GM18517 (cell line): ENCODE data around the gene FDCSP.
"Not testable (repeated sequence)": the region's sequence is repeated elsewhere in the genome, so short reads cannot be mapped to it uniquely, and the experiment has no call there.

ENCODE experiments used
- ATAC-seq: cut with Tn5 transposase; IDR thresholded peaks from one replicate; pipeline ENCODE4 v1.9.1; 2021; ENCODE audit warnings: mild to moderate bottlenecking, moderate library complexity; ENCODE audit not compliant: unreplicated experiment

Gene FDCSP

GRCh38 chr4:70225824-70226223, at the start of gene FDCSP:
FDCSP (plus strand) TSS chr4:70226124; CDS start chr4:70231195, 5,071 bp downstream.
- no peak for ATAC-seq

- ATAC-seq = no peak
Measured at GRCh38 chr4:70177090-70177489, 48.8 kb upstream of the FDCSP start.

GRCh38 chr4:70178075-70178660, 47.8 kb upstream of the FDCSP start:
- no peak for ATAC-seq

- ATAC-seq = no peak
Measured at GRCh38 chr4:70179811-70180210, 46.1 kb upstream of the FDCSP start.

GRCh38 chr4:70181864-70182263, 44.1 kb upstream of the FDCSP start:
- no peak for ATAC-seq

- no peak for ATAC-seq
Measured at GRCh38 chr4:70182517-70183167, 43.3 kb upstream of the FDCSP start.

GRCh38 chr4:70183168-70183939, 42.6 kb upstream of the FDCSP start:
- no peak for ATAC-seq

- no peak for ATAC-seq
Measured at GRCh38 chr4:70183940-70184246, 42.0 kb upstream of the FDCSP start.

- ATAC-seq = no peak
Measured at GRCh38 chr4:70187216-70187615, 38.7 kb upstream of the FDCSP start.

- no peak for ATAC-seq
Measured at GRCh38 chr4:70190579-70190978, 35.3 kb upstream of the FDCSP start.

- ATAC-seq = no peak
Measured at GRCh38 chr4:70191647-70192046, 34.3 kb upstream of the FDCSP start.

GRCh38 chr4:70192895-70193294, 33.0 kb upstream of the FDCSP start:
- no peak for ATAC-seq

- no peak for ATAC-seq
Measured at GRCh38 chr4:70195425-70195824, 30.5 kb upstream of the FDCSP start, which contains the start of gene ODAM. ODAM (plus strand) TSS chr4:70195725; CDS start chr4:70196544, 819 bp downstream.

- ATAC-seq = no peak
Measured at GRCh38 chr4:70196857-70197256, 29.1 kb upstream of the FDCSP start.

- no peak for ATAC-seq
Measured at GRCh38 chr4:70197842-70198241, 28.1 kb upstream of the FDCSP start.

- no peak for ATAC-seq
Measured at GRCh38 chr4:70203601-70204000, 22.3 kb upstream of the FDCSP start.

- not testable (repeated sequence) for ATAC-seq
Measured at GRCh38 chr4:70212752-70213151, 13.2 kb upstream of the FDCSP start.

GRCh38 chr4:70216109-70216508, 9.8 kb upstream of the FDCSP start:
- ATAC-seq = not testable (repeated sequence)

- ATAC-seq = not testable (repeated sequence)
Measured at GRCh38 chr4:70216550-70216949, 9.4 kb upstream of the FDCSP start.

- ATAC-seq = not testable (repeated sequence)
Measured at GRCh38 chr4:70221389-70221788, 4.5 kb upstream of the FDCSP start.

- not testable (repeated sequence) for ATAC-seq
Measured at GRCh38 chr4:70221818-70222217, 4.1 kb upstream of the FDCSP start.

GRCh38 chr4:70236125-70236524, 10.2 kb downstream of the FDCSP start:
- ATAC-seq = no peak
